ENCODE data around the gene MRPL34.

DNA sequence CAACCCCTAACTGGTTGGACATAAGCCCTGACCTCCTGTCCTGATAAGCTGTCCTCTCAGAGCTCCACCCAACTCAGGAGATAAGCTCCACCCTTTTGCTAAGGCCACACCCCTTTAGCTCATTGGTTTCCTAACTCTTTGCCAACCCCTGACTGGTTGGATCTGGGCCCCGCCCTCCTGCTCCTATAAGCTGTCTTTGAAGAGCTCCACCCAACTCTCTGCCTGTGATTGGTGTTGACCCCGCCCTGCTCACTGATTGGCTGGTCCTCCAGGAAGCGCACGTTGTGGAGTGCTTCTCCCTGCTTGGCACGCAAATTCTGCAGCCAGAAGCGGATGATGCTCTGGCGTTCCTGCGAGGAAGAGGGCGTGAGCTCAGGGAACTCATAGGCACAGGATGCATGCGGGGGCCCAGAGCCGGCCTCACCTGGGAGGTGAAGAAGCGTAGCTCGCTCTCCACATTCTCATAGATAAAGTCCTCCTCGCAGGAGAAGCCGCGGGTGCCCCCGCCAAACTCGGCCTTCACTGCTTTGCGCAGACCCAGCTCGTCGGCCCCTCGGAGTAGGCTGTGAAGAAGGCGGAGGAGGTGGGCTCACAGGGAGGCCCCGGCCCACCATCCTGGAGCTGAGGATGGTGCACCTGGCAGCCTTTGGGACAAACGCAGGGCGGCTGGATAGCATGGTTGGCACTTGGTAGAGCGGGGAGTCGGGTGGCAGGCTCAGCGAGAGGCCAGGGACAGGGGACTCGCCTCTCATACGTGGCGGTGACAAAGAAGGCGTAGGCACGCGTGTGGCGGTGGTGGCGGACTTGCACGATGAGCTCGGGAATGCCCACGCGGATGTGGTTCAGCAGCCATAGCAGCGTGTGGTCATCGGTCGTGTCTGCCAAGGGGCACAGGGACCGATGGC is 27.3 kb downstream of the MRPL34 start:
- no peak for TF ChIP-seq CTCF (IDR thresholded peaks at IDR 0.05)
- TF ChIP-seq ZFX (IDR thresholded peaks at IDR 0.05; ENCODE audit: borderline replicate concordance), result no peak

Data from 22Rv1 (cell line).